SH-SY5Y (cell line): ENCODE measurements around the gene HACD2.

Experiments
- GATA2 ChIP-seq: IDR thresholded peaks from 2 replicates; pipeline ENCODE4 v1.6.1; 2011; ENCODE audit warnings: mild to moderate bottlenecking, low read depth, low read length
- GATA3 ChIP-seq: IDR thresholded peaks from 2 replicates; pipeline ENCODE4 v1.6.1; 2011; ENCODE audit warnings: low read depth, mild to moderate bottlenecking, low read length, moderate library complexity

GRCh38 chr3:123568034-123568433 is 16.8 kb downstream of the HACD2 start:
- TF ChIP-seq GATA3 (no peak), GATA2 (no peak)
